ENCODE results near the gene WSB1.
A peak's percentile ranks its signal among the peaks of the same experiment; 100 is the strongest.

The WSB1 gene

DNA sequence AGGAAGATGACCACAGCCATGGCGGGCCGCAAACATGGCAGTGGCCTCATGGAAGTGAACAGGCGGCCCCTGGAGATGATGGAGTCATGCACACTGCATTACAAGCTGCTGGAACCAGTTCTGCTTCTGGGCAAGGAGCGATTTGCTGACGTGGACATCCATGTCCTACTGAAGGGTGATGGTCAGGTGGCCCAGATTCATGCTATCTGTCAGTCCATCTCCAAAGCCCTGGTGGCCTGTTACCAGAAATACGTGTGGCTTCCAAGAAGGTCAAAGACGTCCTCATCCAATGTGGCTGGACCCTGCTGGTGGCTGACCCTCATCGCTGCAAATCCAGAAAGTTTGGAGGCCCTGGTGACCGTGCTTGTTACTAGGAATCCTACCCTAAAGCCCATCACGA lies 13.4 kb upstream of the WSB1 start:
- no peak for DNase-seq

GRCh38 chr17:27281438-27281837 lies 12.5 kb upstream of the WSB1 start:
- DNase-seq: no peak

DNA sequence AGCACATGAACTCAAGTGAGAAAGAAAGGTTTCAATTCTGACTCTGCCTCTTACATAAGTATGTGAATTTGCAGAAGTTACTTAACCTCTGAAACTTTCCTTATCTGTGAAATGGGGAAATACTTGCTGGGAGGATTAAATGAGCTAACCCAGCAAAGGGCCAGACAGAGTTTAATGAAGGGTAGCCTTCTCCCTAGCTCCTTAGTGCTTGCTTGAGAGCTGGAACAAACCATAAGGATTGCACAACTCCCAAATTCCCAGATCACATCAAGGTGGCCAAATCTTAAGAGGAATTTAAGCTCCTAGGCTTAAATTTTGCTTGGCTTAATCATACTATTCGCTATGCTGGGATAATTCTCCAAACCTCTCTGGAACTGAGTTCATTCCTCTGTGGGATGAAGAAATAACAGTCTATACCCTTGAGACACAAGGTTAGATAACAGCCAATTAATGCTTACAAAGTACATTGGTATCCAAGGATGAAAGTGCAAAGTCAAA lies 11.8 kb upstream of the WSB1 start:
- no peak for DNase-seq

GRCh38 chr17:27283060-27283459 lies 10.9 kb upstream of the WSB1 start:
- no peak for DNase-seq

- DNase-seq: no peak
These were observed 10.2 kb upstream of the WSB1 start for GRCh38 chr17:27283751-27284150.

DNA sequence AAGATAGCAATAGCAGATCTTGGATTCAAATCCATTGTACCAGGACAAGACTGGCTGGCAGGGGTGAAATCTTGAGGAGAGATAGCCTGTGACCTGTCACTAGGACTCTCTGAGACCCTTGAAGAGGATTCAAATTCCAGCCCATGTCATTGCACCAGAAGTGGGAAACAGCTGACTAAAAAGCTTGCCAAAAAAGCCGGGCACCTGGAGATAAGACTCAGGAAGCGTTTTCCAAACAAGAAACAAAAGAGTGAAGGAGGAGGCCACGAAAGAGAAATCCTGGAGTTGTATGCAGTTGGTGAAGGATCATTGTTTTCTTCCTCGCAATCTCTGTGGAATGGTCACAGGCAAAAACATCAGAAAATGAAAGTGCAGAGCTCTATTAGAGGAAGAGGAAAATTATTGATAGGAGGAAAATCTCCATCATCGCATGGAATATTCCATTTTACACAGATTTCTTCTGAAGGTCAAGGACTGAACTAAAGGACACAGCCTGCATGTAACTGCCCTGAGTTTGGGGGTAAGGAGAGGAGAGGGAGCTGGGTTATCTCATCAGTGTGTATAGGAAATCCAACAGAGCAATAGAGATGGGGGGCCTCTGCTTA lies 9.0 kb upstream of the WSB1 start:
- no peak for DNase-seq

DNA sequence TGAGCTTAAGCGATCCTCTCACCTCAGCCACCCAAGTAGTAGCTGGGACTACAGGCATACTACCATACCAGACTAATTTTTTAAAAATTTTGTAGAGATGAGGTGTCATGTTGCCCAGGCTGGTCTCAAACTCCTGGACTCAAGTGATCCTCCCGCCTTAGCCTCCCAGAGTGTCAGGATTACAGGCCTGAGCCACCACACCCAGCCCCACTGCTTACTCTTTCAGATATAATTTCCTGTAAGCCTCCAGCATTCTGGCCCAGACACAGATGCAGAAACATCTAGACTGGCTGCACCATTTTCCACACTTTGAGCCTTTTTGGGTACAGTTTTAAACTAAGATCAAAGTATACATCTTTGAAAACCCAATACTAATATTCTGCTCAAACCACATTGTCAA lies 8.4 kb upstream of the WSB1 start:
- no peak for DNase-seq

DNA sequence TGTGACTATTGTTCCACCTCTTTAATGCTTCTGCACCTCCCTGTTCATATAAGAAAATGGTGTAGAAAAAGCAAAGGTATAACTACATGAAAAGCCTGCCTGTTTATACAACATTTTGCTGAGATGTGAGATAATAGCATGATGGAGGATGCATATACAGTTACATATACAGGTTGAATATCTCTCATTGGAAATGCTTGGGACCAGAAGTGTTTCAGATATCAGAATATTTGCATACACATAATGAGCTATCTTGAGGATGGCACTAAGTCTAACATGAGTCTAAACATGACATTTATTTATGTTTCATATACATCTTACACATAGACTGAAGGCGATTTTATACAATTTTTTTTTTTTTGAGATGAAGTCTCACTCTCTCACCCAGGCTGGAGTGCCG lies 5.7 kb upstream of the WSB1 start:
- no peak for DNase-seq

GRCh38 chr17:27289856-27290255 lies 4.1 kb upstream of the WSB1 start:
- no peak for DNase-seq

- DNase-seq: no peak
These were observed 2.9 kb upstream of the WSB1 start for GRCh38 chr17:27290916-27291598.

DNA sequence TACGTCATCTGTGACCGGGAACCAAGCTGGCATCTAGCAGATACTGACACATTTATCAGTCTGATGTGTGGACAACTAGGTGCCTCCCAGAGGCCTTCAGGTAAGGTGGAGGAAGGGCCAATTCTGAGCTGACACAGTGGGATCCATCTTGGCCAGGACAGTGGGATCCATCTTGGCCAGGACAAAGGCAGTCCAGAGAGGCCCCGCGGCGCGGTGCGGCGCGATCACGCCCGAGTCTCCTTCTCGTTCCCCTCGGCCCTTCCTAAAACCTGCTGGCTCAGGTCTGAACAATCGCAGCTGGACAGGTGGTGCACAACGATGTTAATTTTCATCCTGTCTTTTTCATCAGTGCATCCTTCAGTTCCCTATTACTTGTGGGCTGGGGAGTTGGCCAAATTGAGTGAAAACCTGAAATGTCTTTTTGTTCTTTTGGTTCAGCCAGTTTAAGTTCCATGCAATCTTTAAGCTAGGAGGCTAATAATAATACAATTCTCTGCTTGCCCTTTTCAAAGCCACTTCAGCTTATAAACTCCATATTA lies 486 bp upstream of the WSB1 start:
- DNase-seq: no peak

GRCh38 chr17:27294689-27295630 lies 1.0 kb downstream of the WSB1 start:
- DNase-seq: peak; percentile 76

GRCh38 chr17:27295945-27296344 lies 2.0 kb downstream of the WSB1 start:
- no peak for DNase-seq

DNA sequence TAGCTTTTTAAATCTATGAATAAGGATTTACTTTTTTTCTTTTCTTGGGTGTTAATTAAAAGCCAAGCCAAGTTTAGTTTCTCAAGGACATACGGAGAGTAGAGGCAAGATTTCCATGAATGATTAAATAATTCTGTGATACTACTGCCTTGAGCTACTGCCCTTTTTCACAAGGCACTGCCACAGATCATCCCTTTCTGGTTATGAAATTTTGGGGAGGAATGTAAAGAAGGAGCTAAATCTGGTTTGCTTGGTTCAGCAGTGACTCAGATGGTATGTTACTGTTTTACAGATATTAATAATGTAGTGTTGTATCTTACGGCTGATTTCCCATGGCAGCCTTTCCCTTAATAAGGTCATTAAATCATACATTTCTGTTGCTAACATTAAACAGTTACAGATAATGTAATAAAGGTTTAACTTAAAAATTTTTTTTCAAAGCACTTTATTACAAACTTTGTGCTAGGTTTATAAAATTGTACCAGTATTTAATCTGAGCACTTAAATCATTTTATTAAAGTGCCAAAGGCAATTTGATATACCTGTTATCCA lies 2.6 kb downstream of the WSB1 start:
- DNase-seq: no peak

DNA sequence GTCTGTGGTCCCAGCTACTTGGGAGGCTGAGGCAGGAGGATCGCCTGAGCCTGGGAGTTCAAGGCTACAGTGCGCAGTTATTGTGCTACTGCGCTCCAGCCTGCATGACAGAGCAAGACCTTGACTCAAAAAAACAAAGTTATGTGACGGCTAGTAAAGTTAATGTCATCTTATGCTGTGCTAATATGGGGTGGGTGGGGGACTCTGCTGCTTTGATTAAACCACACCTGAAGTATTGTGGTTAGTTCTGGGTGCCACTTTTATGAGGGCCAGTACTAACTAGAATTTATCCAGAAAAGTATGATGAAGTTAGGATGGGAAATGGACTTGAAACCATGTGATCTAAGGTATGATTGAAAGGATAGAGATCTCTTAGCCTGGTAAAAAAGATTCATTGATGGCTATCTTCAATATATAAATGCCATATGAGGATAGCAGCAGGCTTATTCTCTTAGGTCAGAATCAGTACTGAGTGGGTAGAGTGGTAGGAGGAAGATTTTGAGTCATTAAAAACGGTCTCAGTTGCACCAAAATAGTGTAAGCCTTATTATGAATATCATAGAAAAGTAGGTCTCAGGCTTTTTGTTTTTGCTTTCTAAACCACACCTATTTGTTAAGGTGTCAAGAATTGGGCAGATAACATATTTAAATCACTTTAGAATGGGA lies 5.6 kb downstream of the WSB1 start:
- DNase-seq: no peak

- DNase-seq: no peak
These were observed 9.8 kb downstream of the WSB1 start for GRCh38 chr17:27303734-27304133.

DNA sequence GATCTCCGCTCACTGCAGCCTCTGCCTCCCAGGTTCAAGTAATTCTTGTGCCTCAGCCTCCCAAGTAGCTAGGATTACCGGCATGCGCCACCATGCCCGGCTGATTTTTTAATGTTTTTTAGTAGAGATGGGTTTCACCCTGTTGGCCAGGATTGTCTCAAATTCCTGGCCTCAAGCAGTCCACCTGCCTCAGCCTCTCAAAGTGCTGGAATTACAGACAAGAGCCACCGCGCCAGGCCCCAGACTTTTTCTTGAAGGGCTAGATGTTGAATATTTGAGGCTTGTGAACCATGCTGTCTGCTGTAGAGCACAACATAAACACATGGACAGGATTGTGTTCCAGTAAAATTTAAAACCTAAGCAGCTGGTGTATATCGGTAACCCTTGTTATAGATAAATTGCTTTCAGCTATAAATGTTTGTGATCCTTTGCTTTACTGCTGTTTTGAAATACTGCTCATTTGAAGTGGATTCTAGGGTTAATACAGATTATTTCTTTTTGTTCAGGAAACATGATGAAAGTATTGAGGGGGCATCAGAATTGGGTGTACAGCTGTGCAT lies 12.4 kb downstream of the WSB1 start:
- no peak for DNase-seq

GRCh38 chr17:27310565-27311110 lies 16.7 kb downstream of the WSB1 start:
- no peak for DNase-seq

DNA sequence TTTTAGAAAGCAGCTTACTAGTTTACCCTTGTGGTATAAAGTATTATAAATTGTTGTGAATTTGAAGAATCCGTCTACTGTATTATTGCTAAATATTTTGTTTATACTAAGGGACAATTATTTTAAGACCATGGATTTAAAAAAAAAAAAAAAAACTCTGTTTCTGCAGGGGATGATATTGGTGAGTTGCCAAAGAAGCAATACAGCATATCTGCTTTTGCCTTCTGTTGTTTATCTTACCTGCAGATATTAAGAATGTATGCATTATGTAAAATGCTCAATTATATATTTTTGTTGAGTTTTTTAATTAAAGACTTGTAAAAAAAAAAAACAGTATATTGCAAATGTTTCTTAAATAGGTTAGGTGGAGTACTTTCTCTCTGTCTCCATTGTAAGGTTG lies 19.4 kb downstream of the WSB1 start:
- DNase-seq: no peak

GRCh38 chr17:27315322-27315721 lies 21.4 kb downstream of the WSB1 start:
- no peak for DNase-seq

- no peak for DNase-seq
These were observed 22.0 kb downstream of the WSB1 start for GRCh38 chr17:27315796-27316465.

Data from NCI-H1048 (cell line).